WI38 (cell line): ENCODE results near the gene CTAG1B.
"Not testable (repeated sequence)": the region's sequence is repeated elsewhere in the genome, so short reads cannot be mapped to it uniquely, and the experiment has no call there.

Experiments
- H3K4me3 ChIP-seq: 2 replicates; pipeline ENCODE4 v1.5.1; 2011; ENCODE audit warnings: low read depth, mild to moderate bottlenecking, control low read depth, low read length
- TF ChIP-seq, protein P1 (sequence below): IDR thresholded peaks from 2 replicates; pipeline ENCODE4 v1.5.1; 2012; ENCODE audit warnings: low read depth, mild to moderate bottlenecking, control low read depth, low read length

Gene CTAG1B

DNA sequence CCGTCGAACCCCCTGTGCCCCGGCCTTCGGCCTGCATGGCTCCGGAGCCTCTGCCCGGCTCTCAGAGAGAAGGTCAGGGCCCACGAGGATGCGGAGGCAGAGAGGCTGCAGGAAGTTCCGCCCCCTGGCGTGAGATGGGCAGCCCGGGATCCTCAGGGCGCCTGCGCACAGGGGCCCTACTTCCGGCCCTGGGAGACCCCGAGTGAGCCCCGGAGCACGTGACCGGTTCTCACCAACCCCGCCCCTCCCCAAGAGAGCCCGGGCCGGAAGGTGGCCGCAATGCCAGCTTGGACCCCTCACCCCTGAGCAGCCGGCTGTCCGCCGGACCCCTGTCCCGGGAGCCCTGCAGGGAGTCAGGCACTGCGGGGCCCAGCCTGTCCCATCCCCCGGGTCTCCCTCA lies at the start of gene CTAG1B:
CTAG1B (minus strand) TSS at position 101 of the 400 bp plus-strand sequence; CDS start at position 37, 64 bp downstream.
- not testable (repeated sequence) for H3K4me3 ChIP-seq

GRCh38 chrX:154661899-154662298 lies 42.8 kb upstream of the CTAG1B start:
- TF ChIP-seq, protein P1, sequence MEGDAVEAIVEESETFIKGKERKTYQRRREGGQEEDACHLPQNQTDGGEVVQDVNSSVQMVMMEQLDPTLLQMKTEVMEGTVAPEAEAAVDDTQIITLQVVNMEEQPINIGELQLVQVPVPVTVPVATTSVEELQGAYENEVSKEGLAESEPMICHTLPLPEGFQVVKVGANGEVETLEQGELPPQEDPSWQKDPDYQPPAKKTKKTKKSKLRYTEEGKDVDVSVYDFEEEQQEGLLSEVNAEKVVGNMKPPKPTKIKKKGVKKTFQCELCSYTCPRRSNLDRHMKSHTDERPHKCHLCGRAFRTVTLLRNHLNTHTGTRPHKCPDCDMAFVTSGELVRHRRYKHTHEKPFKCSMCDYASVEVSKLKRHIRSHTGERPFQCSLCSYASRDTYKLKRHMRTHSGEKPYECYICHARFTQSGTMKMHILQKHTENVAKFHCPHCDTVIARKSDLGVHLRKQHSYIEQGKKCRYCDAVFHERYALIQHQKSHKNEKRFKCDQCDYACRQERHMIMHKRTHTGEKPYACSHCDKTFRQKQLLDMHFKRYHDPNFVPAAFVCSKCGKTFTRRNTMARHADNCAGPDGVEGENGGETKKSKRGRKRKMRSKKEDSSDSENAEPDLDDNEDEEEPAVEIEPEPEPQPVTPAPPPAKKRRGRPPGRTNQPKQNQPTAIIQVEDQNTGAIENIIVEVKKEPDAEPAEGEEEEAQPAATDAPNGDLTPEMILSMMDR, result no peak
- no peak overlapping the region for H3K4me3 ChIP-seq

DNA sequence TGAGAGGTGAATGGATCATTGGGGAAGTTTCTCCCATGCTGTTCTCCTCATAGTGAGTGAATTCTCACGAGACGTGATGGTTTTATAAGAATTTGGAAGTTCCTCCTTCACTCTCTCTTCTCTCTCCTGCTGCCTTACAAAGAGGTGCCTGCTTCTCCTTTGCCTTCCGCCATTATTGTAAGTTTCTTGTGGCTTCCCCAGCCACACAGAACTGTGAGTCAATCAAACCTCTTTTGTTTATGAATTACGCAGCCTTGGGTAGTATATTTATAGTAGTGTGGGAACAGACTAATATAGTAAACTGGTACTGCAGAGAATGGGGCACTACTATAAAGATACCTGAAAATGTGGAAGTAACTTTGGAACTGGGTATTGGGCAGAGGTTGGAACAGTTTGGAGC lies 42.1 kb upstream of the CTAG1B start:
- TF ChIP-seq, protein P1, result no peak

DNA sequence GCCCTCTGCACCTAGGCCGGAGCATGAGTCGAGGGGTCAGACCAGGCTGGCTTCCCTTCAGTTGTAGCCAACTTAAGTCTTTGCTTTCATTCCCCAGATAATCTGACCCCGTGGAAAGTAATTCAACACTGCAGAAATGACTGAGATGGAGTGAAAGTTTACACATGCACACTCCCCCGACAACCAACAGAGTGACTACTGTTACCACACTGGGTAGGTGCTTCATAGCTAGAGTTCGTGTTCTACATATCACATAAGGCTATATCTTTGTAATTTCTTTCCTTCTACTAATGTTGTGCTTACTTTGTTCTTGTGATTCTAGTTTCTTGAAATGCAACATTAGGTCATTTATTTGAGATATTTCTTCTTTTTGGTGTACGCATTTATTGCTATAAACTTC lies 41.5 kb upstream of the CTAG1B start:
- H3K4me3 ChIP-seq, result no peak overlapping the region
- TF ChIP-seq, protein P1, result no peak

More for the DNA sequence above, 42.1 kb upstream of the CTAG1B start:
- no peak overlapping the region for H3K4me3 ChIP-seq

- TF ChIP-seq, protein P1, result no peak
- no peak overlapping the region for H3K4me3 ChIP-seq
These were observed 39.9 kb upstream of the CTAG1B start for GRCh38 chrX:154658957-154659356.

DNA sequence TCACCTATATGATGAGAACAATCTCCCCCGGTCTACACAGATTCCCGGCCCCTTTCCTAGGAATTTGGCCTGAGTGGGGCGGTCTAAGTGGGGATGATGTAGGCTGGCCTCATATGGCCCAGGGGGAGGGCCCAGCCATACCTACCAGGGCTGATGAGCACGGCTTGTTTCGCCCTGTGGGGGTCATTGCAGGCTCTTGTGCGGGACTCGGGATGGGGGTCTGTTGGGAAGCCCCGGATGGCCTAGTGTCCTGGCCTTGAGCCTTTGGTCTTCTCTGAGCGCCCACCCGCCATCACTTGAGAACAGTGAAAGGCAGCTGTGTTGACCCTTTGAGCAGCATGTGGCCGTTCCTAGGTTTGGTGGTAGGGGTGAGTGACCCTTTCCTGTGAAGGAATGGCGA lies 39.1 kb upstream of the CTAG1B start:
- H3K4me3 ChIP-seq, result no peak overlapping the region
- TF ChIP-seq, protein P1, result no peak

DNA sequence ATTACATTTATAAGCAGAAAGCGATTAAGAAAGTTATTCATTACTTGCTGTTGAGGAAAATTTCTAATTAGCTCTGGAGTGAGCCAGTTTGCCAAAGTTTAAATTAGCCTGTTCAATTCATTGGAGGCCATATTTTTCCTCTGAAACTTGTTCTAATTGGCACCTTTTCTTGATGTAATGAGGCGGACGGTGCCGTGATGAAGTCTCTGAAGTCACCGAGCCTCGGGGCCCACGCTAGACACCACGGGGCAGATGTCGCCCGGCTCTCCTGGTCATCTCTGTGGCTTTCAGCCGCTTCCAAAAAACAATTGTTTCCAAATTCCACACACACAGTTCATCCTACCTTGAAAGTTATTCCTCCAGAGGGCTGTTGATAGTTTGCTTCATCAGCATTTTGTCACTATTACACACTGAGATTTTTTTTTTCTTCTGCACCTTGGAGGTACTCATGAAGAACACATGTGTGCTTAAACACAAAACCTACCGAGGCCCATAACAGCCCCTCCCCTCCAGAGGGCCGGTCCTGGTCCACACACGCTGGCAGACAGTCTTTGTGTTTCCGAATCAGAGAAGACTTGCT lies 38.2 kb upstream of the CTAG1B start:
- no peak overlapping the region for H3K4me3 ChIP-seq
- TF ChIP-seq, protein P1, result no peak

DNA sequence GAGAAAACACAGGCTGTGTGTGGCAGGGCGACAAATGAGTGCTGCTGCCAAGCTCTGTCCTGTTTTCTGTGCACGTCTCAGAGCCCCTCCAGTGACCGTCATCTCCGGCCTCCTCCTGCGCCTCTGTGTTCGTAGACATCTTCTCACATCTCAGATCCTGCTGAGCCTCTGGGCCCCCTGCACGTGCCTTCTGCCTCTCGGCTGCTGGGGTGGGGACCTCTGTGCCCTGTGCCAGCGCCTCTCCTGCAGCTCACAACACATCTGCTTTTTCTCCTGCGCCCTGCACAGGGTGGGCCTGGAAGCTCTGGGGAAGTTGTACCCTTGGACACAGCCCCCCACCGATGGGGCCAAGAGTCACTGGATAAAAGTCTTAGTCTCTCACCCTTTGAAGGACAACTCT lies 36.7 kb upstream of the CTAG1B start:
- H3K4me3 ChIP-seq, result no peak overlapping the region
- TF ChIP-seq, protein P1, result no peak
